GM21528 (cell line): ENCODE measurements around the gene ERGIC1.

Source experiments
- ATAC-seq: cut with Tn5 transposase; IDR thresholded peaks from one replicate; pipeline ENCODE4 v1.9.1; 2021; ENCODE audit warnings: mild to moderate bottlenecking, moderate library complexity; ENCODE audit not compliant: unreplicated experiment, low FRiP score

Gene ERGIC1

GRCh38 chr5:172911976-172912375, 77.9 kb downstream of the ERGIC1 start:
- no peak for ATAC-seq

- ATAC-seq, result no peak
These were observed 79.2 kb downstream of the ERGIC1 start for GRCh38 chr5:172913117-172913850.

- ATAC-seq, result no peak
These were observed 81.5 kb downstream of the ERGIC1 start for GRCh38 chr5:172915514-172915913.

DNA sequence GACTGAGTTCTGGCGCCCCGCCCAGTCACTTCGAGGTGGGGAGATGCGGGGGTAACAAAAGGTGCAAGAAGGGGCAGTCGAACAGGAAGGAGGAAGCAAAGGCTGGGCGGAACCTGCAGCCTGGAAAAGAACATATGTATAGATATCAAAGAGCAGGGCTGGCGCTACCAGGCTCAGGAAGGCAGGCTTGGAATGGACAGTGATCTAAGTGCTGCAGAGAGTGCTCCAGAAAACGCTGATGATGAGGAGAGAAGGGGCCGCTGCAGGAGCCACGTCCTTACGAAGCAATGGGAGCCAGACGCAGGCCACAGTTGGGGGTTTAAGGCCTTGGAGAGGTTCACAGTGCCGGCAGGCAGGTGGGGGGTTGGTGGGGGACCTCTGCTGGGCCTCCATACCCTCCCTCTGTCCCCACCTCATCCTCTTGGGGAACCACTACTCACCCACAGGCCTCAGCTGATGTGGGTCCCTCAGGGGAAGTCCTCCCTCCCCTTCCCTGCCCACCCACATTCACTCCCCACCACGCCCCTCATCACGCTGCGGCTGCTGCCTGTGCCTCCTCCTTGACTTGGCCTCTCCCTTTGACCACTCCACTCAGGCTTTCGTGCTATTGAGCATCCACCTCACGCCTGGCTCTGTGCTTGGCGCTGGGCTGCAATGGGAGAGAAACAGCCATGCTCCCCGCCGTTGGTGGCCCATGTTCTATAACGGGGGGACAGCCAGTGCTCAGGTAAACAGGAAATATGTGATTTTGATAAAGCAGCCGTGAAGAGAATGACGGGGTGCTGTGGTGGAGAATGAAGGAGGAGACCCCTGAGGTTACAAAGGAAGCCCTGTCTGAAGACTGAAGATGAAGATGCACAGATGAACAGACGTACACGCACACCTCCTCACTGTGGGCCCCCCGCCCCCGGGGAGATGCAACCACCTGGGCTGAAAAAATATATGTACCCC, 84.6 kb downstream of the ERGIC1 start:
- ATAC-seq, result no peak

GRCh38 chr5:172919525-172920446, 85.7 kb downstream of the ERGIC1 start:
- no peak for ATAC-seq

- ATAC-seq, result no peak
These were observed 86.4 kb downstream of the ERGIC1 start for GRCh38 chr5:172920447-172920849.

DNA sequence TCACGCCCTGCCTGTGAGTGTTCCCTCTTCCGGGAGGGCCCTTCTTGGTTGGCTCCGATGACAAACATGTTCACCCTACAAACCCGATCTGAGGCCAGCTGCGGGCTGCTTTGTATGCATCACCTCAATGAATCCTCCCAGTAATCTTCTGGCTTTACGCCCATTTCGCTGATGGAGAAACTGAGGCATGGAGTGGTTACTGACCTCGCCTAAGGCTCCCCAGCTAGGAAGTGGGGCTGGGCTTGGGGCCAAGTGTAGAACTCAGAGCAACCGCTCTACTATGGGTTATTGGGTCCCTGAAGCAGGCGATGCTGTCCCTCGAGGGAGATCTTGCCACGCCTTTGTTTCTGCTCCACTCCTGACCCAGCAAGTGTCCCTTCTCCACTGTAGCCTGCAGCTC, 86.9 kb downstream of the ERGIC1 start:
- no peak for ATAC-seq

GRCh38 chr5:172921906-172922305, 87.9 kb downstream of the ERGIC1 start:
- ATAC-seq, result no peak

GRCh38 chr5:172923539-172923938, 89.5 kb downstream of the ERGIC1 start:
- ATAC-seq, result no peak

DNA sequence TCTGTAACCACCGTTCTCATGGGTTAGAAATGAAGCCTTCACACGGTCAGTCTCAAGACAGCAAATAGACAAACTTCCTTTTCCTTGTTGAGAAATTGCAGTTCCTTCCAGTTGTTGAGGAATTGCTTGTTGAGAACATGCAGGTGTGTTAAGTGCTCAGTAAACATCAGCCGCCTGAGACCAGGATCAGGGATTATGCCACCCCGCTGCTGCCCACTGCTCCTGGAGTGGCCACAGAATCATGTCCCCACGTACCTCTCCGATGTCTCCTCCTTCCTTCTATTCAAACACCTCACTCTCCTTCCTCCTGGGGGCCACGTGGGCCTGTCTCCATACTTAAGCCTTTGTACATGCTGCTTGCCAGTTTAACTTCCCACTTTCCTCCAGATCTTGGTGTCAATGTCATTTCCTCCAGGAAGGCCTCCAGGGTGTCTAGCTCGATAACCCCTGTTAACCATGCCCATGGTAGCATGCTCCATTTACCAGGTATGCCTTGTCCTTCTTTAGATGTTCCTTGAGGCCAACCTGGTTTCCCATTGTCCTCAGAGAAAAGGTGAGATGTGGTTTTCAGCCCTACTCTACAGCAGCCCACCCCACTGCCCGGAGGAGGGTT, 91.4 kb downstream of the ERGIC1 start:
- ATAC-seq, result no peak

DNA sequence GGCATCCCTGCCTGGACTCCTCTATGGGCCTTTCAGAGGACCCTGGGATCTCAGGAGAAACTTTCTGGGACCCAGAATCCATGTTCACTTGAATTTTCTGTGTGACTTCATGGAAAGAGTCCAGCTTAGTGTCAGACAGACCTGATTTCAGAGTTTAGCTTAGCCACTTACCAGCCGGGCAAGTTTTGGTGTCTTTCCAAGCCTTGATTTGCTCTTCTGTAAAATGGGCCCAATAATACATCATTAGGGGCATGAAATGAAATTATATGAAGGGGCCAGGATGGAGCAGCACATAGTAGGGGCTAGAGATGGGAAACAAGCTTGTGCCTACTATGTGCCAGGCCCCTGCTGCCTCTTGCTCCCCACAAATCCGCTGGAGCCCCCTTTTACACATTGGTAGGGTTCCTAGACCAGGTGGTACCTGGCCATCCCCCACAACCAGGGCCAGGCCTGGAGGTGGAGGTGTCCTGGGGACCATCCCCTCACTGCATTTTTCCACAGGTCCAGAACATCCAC, 92.0 kb downstream of the ERGIC1 start:
- no peak for ATAC-seq

DNA sequence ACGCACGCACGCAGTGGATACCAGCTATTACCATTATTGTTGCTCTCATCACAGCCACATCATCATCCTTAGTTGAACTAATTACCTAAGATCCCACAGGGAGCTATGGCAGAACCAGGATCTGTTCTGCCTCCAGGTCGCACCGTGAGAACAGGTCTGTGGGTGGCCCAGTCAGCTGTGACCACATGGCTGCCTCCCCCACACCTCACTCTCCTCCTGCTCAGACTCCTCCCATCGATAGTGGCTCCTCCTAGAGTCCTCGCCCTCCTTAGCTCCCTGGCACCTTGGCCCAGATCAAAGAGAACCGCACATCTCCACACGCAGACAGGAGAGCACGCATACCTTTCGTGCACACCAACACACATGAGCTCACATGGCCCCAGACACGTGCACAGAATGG, 92.7 kb downstream of the ERGIC1 start:
- ATAC-seq, result no peak

GRCh38 chr5:172929371-172929838, 95.4 kb downstream of the ERGIC1 start:
- no peak for ATAC-seq

GRCh38 chr5:172931001-172931536, 97.0 kb downstream of the ERGIC1 start:
- no peak for ATAC-seq

- ATAC-seq, result no peak
These were observed 98.4 kb downstream of the ERGIC1 start for GRCh38 chr5:172932313-172933017.

DNA sequence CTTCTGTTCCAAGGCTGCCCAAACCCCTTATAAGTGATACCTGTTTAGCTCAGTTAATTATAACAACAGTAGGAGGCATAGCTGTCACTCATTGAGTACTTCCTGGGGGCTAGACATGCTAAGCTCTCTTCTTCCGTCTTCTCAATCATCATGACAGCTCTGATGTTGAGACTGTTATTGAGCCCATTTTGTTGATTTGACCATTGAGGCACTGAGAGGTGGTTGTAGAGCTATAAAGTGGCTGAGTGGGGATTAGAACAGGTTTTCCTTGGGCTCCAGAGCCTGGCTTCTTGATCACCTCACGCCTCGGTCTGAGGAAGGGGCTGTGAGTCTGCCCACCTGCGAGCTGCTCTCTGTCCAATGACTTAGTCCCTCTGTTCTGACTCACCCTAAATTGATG, 99.2 kb downstream of the ERGIC1 start:
- ATAC-seq, result no peak

GRCh38 chr5:172935096-172935495, 101.0 kb downstream of the ERGIC1 start:
- ATAC-seq, result no peak

DNA sequence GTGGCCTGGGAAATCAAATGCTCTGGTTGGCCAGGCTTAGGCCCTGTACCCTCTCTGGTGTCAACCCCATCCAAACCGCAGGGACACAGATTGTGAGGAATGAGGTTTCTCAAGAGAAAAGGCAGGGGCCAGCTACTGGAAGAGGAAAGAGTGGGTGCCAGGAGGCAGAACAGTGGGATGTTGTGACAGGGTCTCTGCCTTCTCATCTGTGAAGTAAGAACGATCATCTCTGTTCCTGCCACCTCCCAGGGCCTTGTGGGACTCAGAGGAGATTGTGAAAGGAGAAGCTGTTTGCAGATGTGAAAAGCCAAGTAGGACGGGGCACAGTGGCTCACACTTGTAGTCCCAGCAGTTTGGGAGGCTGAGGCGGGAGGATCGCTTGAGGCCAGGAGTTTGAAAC, 102.3 kb downstream of the ERGIC1 start:
- no peak for ATAC-seq

DNA sequence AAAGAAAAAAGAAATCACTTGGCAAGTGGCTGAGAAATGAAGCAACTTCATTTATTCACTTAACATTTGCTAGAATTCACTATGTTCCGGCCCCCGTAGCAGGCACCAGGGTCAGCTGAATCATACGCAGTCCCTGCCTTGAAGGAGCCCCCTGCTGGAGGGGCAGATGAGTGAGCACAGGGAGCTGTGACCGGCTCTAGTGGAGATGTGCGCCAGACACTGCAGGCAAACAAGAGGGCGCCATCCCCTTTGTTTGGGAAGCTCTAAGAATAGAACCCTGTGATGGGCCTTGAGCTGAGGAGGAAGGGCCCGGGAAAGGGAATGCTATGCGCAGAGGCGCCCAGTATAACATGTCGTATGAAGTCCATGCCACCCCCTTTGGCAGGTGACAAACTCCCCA, 105.0 kb downstream of the ERGIC1 start:
- ATAC-seq, result no peak
